ENCODE data around the gene CDCA7.

- no peak for TF ChIP-seq CTCF (conservative IDR thresholded peaks at IDR 0.05; ENCODE audit: low read length)
- no peak for TF ChIP-seq EZH2phosphoT487 (IDR thresholded peaks at IDR 0.05; ENCODE audit: borderline replicate concordance)
Observed at GRCh38 chr2:173394091-173394974, 39.7 kb downstream of the CDCA7 start.

All from Loucy (cell line).